GM23248 (cell line): ENCODE measurements around the gene CHRM1. TPM values are rescaled to one million over a fixed set of nuclear protein-coding genes. Genes with fewer than 3 reads are reported as not detected.
"Not testable (repeated sequence)": the region's sequence is repeated elsewhere in the genome, so short reads cannot be mapped to it uniquely, and the experiment has no call there.

Experiments
- DNase-seq: peaks from one replicate; pipeline ENCODE4 v3.0.0-alpha.2; 2015
- H2AFZ ChIP-seq: fragments of 200-600 bp; sonication (generic); 2 replicates; pipeline ENCODE4 v1.6.1; 2016; ENCODE audit warnings: antibody characterized with exemption
- H3F3A ChIP-seq: fragments of 200-600 bp; sonication (generic); 2 replicates; pipeline ENCODE4 v1.6.1; 2016; ENCODE audit warnings: mild to moderate bottlenecking, antibody characterized with exemption, mixed run types; ENCODE audit not compliant: insufficient read depth
- H3K27ac ChIP-seq: fragments of 200-600 bp; sonication (generic); 2 replicates; pipeline ENCODE4 v1.5.1; 2016; ENCODE audit warnings: mild to moderate bottlenecking
- H3K27me3 ChIP-seq: fragments of 200-600 bp; sonication (generic); replicated peaks from 2 replicates; pipeline ENCODE4 v1.6.1; 2016; ENCODE audit warnings: mild to moderate bottlenecking; ENCODE audit not compliant: insufficient read depth
- H3K36me3 ChIP-seq: fragments of 200-600 bp; sonication (generic); 2 replicates; pipeline ENCODE4 v1.6.1; 2016; ENCODE audit warnings: low read depth, mild to moderate bottlenecking
- H3K4me1 ChIP-seq: fragments of 200-600 bp; sonication (generic); 2 replicates; pipeline ENCODE4 v1.6.1; 2016; ENCODE audit warnings: mild to moderate bottlenecking; ENCODE audit not compliant: insufficient read depth
- H3K4me2 ChIP-seq: fragments of 200-600 bp; sonication (generic); one replicate; pipeline ENCODE4 v1.6.1; 2016; ENCODE audit warnings: mild to moderate bottlenecking; ENCODE audit not compliant: unreplicated experiment
- H3K4me3 ChIP-seq: fragments of 200-600 bp; sonication (generic); 2 replicates; pipeline ENCODE4 v1.5.1; 2016; ENCODE audit warnings: mild to moderate bottlenecking
- H3K79me2 ChIP-seq: fragments of 200-600 bp; sonication (generic); 2 replicates; pipeline ENCODE4 v1.6.1; 2016; ENCODE audit warnings: mild to moderate bottlenecking; ENCODE audit not compliant: insufficient read depth
- H3K9ac ChIP-seq: fragments of 200-600 bp; sonication (generic); 2 replicates; pipeline ENCODE4 v1.6.1; 2016; ENCODE audit warnings: mild to moderate bottlenecking
- H3K9me2 ChIP-seq: fragments of 200-600 bp; sonication (generic); 2 replicates; pipeline ENCODE4 v1.6.1; 2016; ENCODE audit warnings: mixed run types, mild to moderate bottlenecking, moderate library complexity; ENCODE audit not compliant: insufficient read depth
- H3K9me3 ChIP-seq: fragments of 200-600 bp; sonication (generic); one replicate; pipeline ENCODE4 v1.6.1; 2017; ENCODE audit warnings: low read depth
- H4K20me1 ChIP-seq: fragments of 200-600 bp; sonication (generic); 2 replicates; pipeline ENCODE4 v1.6.0; 2016; ENCODE audit not compliant: insufficient read depth
- EZH2 ChIP-seq: fragments of 200-600 bp; sonication (generic); IDR thresholded peaks from 2 replicates; pipeline ENCODE4 v1.6.1; 2018; ENCODE audit warnings: antibody characterized with exemption, mild to moderate bottlenecking; ENCODE audit not compliant: insufficient read depth, poor library complexity, severe bottlenecking
- EZH2phosphoT487 ChIP-seq: fragments of 200-600 bp; sonication (generic); IDR thresholded peaks from 2 replicates; pipeline ENCODE4 v1.6.1; 2018; ENCODE audit warnings: antibody characterized with exemption, moderate library complexity, mild to moderate bottlenecking, low read depth; ENCODE audit not compliant: insufficient read depth
- WGBS, 2 experiments: methylation state at CpG; one replicate each; pipeline ENCODE4 v1.1.6; 2015 to 2017; ENCODE audit warnings: low lambda C conversion rate in 2 of 2, low coverage in 1 of 2; ENCODE audit errors: missing lambda C conversion rate in 2 of 2; 5-methylcytosine and 5-hydroxymethylcytosine counted together
- in situ Hi-C: fragments of 300-500 bp; cut with MboI; formaldehyde crosslinking; loops from 2 replicates; pipeline ENCODE4 v1.15.0; 2020
- polyA plus RNA-seq: library from polyadenylated mRNA; unstranded; fragments of >200 nt; fragmentation: Nextera tagmentation; extraction: Ambion mirVana; gene quantifications from 2 replicates; pipeline ENCODE4 v1.2.1, GENCODE V29; 2016
- total RNA-seq: library from RNA; depleted of rRNA; stranded (reverse); fragments of >200 nt; shearing (Covaris generic); gene quantifications from 2 replicates; pipeline ENCODE4 v1.2.3, GENCODE V29; 2014

CHRM1 gene
- total and polyA plus RNA-seq, 2 experiments from 2014 or later = not detected

GRCh38 chr11:62948765-62949320 is 27.7 kb upstream of the CHRM1 start:
- Histone ChIP-seq H3F3A (no peaks in the 10 kb centered on the region), H3K9me2 (no peaks in the 10 kb centered on the region), H3K36me3 (no peaks in the 10 kb centered on the region), H3K9me3 (no peaks in the 10 kb centered on the region), H4K20me1 (no peaks in the 10 kb centered on the region), H3K4me1 (no peaks in the 10 kb centered on the region), H3K4me3 (no peak overlapping the region), H3K9ac (no peak overlapping the region), H3K4me2 (no peak overlapping the region), H3K79me2 (no peaks in the 10 kb centered on the region), H3K27me3 (peaks cover 11% of the 10 kb centered on the region), H2AFZ (no peak overlapping the region), H3K27ac (no peak overlapping the region)
- WGBS, 2 experiments = 57% methylated on average over 7 of the region's 7 CpGs
- in situ Hi-C loops = no loop called here
- TF ChIP-seq EZH2 (no peak), EZH2phosphoT487 (no peak)
- no peak for DNase-seq

- H3K36me3 ChIP-seq, H3K27ac ChIP-seq, in situ Hi-C loops, H3K4me3 ChIP-seq, H3K9me2 ChIP-seq, H3K9ac ChIP-seq, H3F3A ChIP-seq, H3K4me2 ChIP-seq, DNase-seq, H3K9me3 ChIP-seq, H4K20me1 ChIP-seq, H3K79me2 ChIP-seq, H3K4me1 ChIP-seq, H2AFZ ChIP-seq: not testable (repeated sequence)
- 76 to 86% methylated on average over 10 of the region's 10 CpGs for WGBS, 2 experiments
- H3K27me3 ChIP-seq = peaks cover 17% of the 10 kb centered on the region; the same call in 1 of the 2 replicates
These were observed 24.4 kb upstream of the CHRM1 start for GRCh38 chr11:62945538-62945937.

- H3K9me3 ChIP-seq, H3K4me1 ChIP-seq, H4K20me1 ChIP-seq, H3K4me3 ChIP-seq, DNase-seq, H3K27ac ChIP-seq, H2AFZ ChIP-seq, H3F3A ChIP-seq, H3K36me3 ChIP-seq, H3K9me2 ChIP-seq, H3K79me2 ChIP-seq, H3K4me2 ChIP-seq, H3K9ac ChIP-seq, in situ Hi-C loops: not testable (repeated sequence)
- 17 to 26% methylated on average over 2 of the region's 2 CpGs for WGBS, 2 experiments
- H3K27me3 ChIP-seq = peaks cover 11% of the 10 kb centered on the region; the same call in 1 of the 2 replicates
These were observed 16.4 kb upstream of the CHRM1 start for GRCh38 chr11:62937528-62937927.

GRCh38 chr11:62934496-62934785 is 13.3 kb upstream of the CHRM1 start:
- Histone ChIP-seq H3K27ac (no peak overlapping the region), H3F3A (no peaks in the 10 kb centered on the region), H3K4me3 (no peak overlapping the region), H3K9me2 (no peaks in the 10 kb centered on the region), H2AFZ (no peak overlapping the region), H3K9ac (no peak overlapping the region), H3K4me1 (no peaks in the 10 kb centered on the region), H3K27me3 (peaks cover 12% of the 10 kb centered on the region), H3K36me3 (no peaks in the 10 kb centered on the region), H3K4me2 (no peak overlapping the region), H3K79me2 (no peaks in the 10 kb centered on the region), H3K9me3 (no peaks in the 10 kb centered on the region), H4K20me1 (no peaks in the 10 kb centered on the region)
- no peak for DNase-seq
- TF ChIP-seq EZH2 (no peak), EZH2phosphoT487 (no peak)
- in situ Hi-C loops = no loop called here
- WGBS, 2 experiments = 0 to 3% methylated on average over 1 of the region's 1 CpG

GRCh38 chr11:62933750-62934495 is 12.8 kb upstream of the CHRM1 start:
- Histone ChIP-seq H3K9ac (no peak overlapping the region), H3F3A (no peaks in the 10 kb centered on the region), H3K9me2 (no peaks in the 10 kb centered on the region), H3K9me3 (no peaks in the 10 kb centered on the region), H3K27ac (no peak overlapping the region), H4K20me1 (no peaks in the 10 kb centered on the region), H3K4me3 (no peak overlapping the region), H3K4me1 (no peaks in the 10 kb centered on the region), H3K27me3 (peaks cover 12% of the 10 kb centered on the region), H2AFZ (no peak overlapping the region), H3K79me2 (no peaks in the 10 kb centered on the region), H3K36me3 (no peaks in the 10 kb centered on the region), H3K4me2 (no peak overlapping the region)
- WGBS, 2 experiments = 60 to 63% methylated on average over 4 to 5 of the region's 5 CpGs
- DNase-seq = no peak
- in situ Hi-C loops = no loop called here
- TF ChIP-seq EZH2 (no peak), EZH2phosphoT487 (no peak)
